Testis (tissue), 2 donors: Measurements from ENCODE around the gene VPS16.

Experiments
- CTCF ChIP-seq, 3 experiments: fragments of 450-650 bp in 2 of 3; fragments of 200-600 bp in 1 of 3; sonication (generic) in 1 of 3; IDR thresholded peaks; one replicate each; pipeline ENCODE4 v1.5.1; 2016 to 2019; ENCODE audit warnings: antibody characterized with exemption in 3 of 3, mild to moderate bottlenecking in 2 of 3, moderate library complexity in 1 of 3
- POLR2A ChIP-seq: fragments of 450-650 bp; IDR thresholded peaks from one replicate; pipeline ENCODE4 v1.6.1; 2017; ENCODE audit warnings: antibody characterized with exemption, mild to moderate bottlenecking, moderate library complexity

- TF ChIP-seq CTCF (IDR thresholded peaks at IDR 0.05) (no peak), POLR2A (no peak)
Observed at GRCh38 chr20:2826655-2827054, 13.9 kb upstream of the VPS16 start.
